GM10847 (cell line): ENCODE measurements around the gene PPM1H.

Experiments used
- POLR2A ChIP-seq: IDR thresholded peaks from 2 replicates; pipeline ENCODE4 v1.6.1; 2011; ENCODE audit not compliant: insufficient read length; ENCODE audit errors: extremely low read depth

Gene PPM1H

GRCh38 chr12:62802984-62803383, 132.0 kb downstream of the PPM1H start:
- TF ChIP-seq POLR2A: no peak

GRCh38 chr12:62802321-62802720, 132.6 kb downstream of the PPM1H start:
- no peak for TF ChIP-seq POLR2A

GRCh38 chr12:62801796-62802195, 133.2 kb downstream of the PPM1H start:
- no peak for TF ChIP-seq POLR2A

- TF ChIP-seq POLR2A: no peak
Measured at GRCh38 chr12:62800707-62801400, 134.1 kb downstream of the PPM1H start.

- TF ChIP-seq POLR2A: no peak
Measured at GRCh38 chr12:62799766-62800406, 135.1 kb downstream of the PPM1H start.

GRCh38 chr12:62799126-62799736, 135.7 kb downstream of the PPM1H start:
- no peak for TF ChIP-seq POLR2A

GRCh38 chr12:62794218-62794583, 140.7 kb downstream of the PPM1H start:
- no peak for TF ChIP-seq POLR2A

GRCh38 chr12:62793256-62794217, 141.4 kb downstream of the PPM1H start:
- TF ChIP-seq POLR2A: no peak

- no peak for TF ChIP-seq POLR2A
Measured at GRCh38 chr12:62792236-62792870, 142.6 kb downstream of the PPM1H start.

- TF ChIP-seq POLR2A: no peak
Measured at GRCh38 chr12:62789851-62790250, 145.1 kb downstream of the PPM1H start.

- no peak for TF ChIP-seq POLR2A
Measured at GRCh38 chr12:62787611-62788010, 147.3 kb downstream of the PPM1H start.

- TF ChIP-seq POLR2A: no peak
Measured at GRCh38 chr12:62787023-62787422, 147.9 kb downstream of the PPM1H start.

GRCh38 chr12:62785941-62786559, 148.9 kb downstream of the PPM1H start:
- no peak for TF ChIP-seq POLR2A

GRCh38 chr12:62784576-62784975, 150.4 kb downstream of the PPM1H start:
- no peak for TF ChIP-seq POLR2A

- TF ChIP-seq POLR2A: no peak
Measured at GRCh38 chr12:62783881-62784280, 151.1 kb downstream of the PPM1H start.
